ENCODE data around the gene CD7.

- no peak for TF ChIP-seq TAF1 (IDR thresholded peaks at IDR 0.05; ENCODE audit: borderline replicate concordance, insufficient read depth, low read length)
- no peak for TF ChIP-seq SIN3A (IDR thresholded peaks at IDR 0.05; ENCODE audit: borderline replicate concordance, insufficient read depth, low read length)
- TF ChIP-seq POLR2AphosphoS5 (IDR thresholded peaks at IDR 0.05; ENCODE audit: low read depth, low read length), result no peak
- no peak for TF ChIP-seq REST (IDR thresholded peaks at IDR 0.05; ENCODE audit: insufficient read depth in 1 of 2, low read depth in 2 of 2, low read length in 2 of 2)
Observed at GRCh38 chr17:82285141-82285540, 32.3 kb downstream of the CD7 start.

Measured in PFSK-1 (cell line).